HG03342 (cell line): ENCODE measurements around the gene CCT7.

Experiments
- ATAC-seq: cut with Tn5 transposase; IDR thresholded peaks from one replicate; pipeline ENCODE4 v1.9.1; 2021; ENCODE audit warnings: mild to moderate bottlenecking, moderate library complexity; ENCODE audit not compliant: unreplicated experiment

The CCT7 gene

GRCh38 chr2:73225513-73226360 lies 8.4 kb upstream of the CCT7 start:
- ATAC-seq, result no peak

- ATAC-seq, result no peak
Measured at GRCh38 chr2:73227086-73227485, 7.0 kb upstream of the CCT7 start.

GRCh38 chr2:73228631-73229030 lies 5.5 kb upstream of the CCT7 start:
- no peak for ATAC-seq

GRCh38 chr2:73232403-73233153 lies 1.5 kb upstream of the CCT7 start:
- ATAC-seq, result no peak

GRCh38 chr2:73233154-73233931 lies 765 bp upstream of the CCT7 start, which contains the start of gene PRADC1:
PRADC1 (minus strand) TSS chr2:73233239; CDS start chr2:73233160, 79 bp downstream.
- peak; percentile 91 for ATAC-seq

GRCh38 chr2:73235315-73236028 lies 1.4 kb downstream of the CCT7 start:
- ATAC-seq, result no peak

GRCh38 chr2:73237168-73237567 lies 3.1 kb downstream of the CCT7 start:
- ATAC-seq, result no peak

- no peak for ATAC-seq
Measured at GRCh38 chr2:73238149-73238548, 4.0 kb downstream of the CCT7 start.

- ATAC-seq, result no peak
Measured at GRCh38 chr2:73238976-73239375, 4.9 kb downstream of the CCT7 start.

- ATAC-seq, result no peak
Measured at GRCh38 chr2:73239776-73240175, 5.7 kb downstream of the CCT7 start.

- no peak for ATAC-seq
Measured at GRCh38 chr2:73243884-73244570, 9.9 kb downstream of the CCT7 start.

GRCh38 chr2:73244580-73244979 lies 10.5 kb downstream of the CCT7 start:
- ATAC-seq, result no peak

GRCh38 chr2:73246850-73247249 lies 12.7 kb downstream of the CCT7 start:
- no peak for ATAC-seq

- ATAC-seq, result no peak
Measured at GRCh38 chr2:73249636-73250035, 15.5 kb downstream of the CCT7 start.

- no peak for ATAC-seq
Measured at GRCh38 chr2:73250872-73251846, 17.1 kb downstream of the CCT7 start.

GRCh38 chr2:73252238-73253027 lies 18.3 kb downstream of the CCT7 start:
- ATAC-seq, result no peak

GRCh38 chr2:73253400-73253799 lies 19.3 kb downstream of the CCT7 start:
- no peak for ATAC-seq

GRCh38 chr2:73253901-73254300 lies 19.8 kb downstream of the CCT7 start:
- no peak for ATAC-seq
